Upper lobe of left lung (tissue), 6 donors: ENCODE measurements around the gene BTBD9. TPM values are rescaled to one million over a fixed set of nuclear protein-coding genes. Genes with fewer than 3 reads are reported as not detected.

Experiments
- ATAC-seq, 2 donors: fragments of 200-7000 bp; cut with Tn5 transposase; one replicate each; pipeline ENCODE4 v1.9.1; 2022; ENCODE audit warnings: mild to moderate bottlenecking in 2 of 2, moderate library complexity in 2 of 2; ENCODE audit not compliant: low FRiP score in 2 of 2
- DNase-seq, 2 donors: peaks; one replicate each; pipeline ENCODE4 v3.0.0-alpha.2; 2019 to 2020
- H3K27ac ChIP-seq, 4 donors: fragments of 200-600 bp; sonication (generic); one replicate each; pipeline ENCODE4 v1.5.1; 2016 to 2019
- H3K27me3 ChIP-seq, 4 donors: fragments of 200-600 bp; sonication (generic); one replicate each; pipeline ENCODE4 v1.5.1; 2017 to 2019
- H3K36me3 ChIP-seq, 4 donors: fragments of 200-600 bp; sonication (generic); one replicate each; pipeline ENCODE4 v1.5.1; 2016 to 2019
- H3K4me1 ChIP-seq, 4 donors: fragments of 200-600 bp; sonication (generic); one replicate each; pipeline ENCODE4 v1.5.1; 2018 to 2019
- H3K4me3 ChIP-seq, 4 donors: fragments of 200-600 bp; sonication (generic); one replicate each; pipeline ENCODE4 v1.5.1; 2017 to 2019; ENCODE audit warnings: mild to moderate bottlenecking in 2 of 4, moderate library complexity in 1 of 4
- H3K9me3 ChIP-seq, 4 donors: fragments of 200-600 bp; sonication (generic); one replicate each; pipeline ENCODE4 v1.5.1; 2018 to 2019
- EP300 ChIP-seq, 4 donors: sonication (generic); formaldehyde crosslinking; IDR thresholded peaks; one replicate each; pipeline ENCODE4 v1.5.1; 2017; ENCODE audit warnings: antibody characterized with exemption in 4 of 4, control low read depth in 2 of 4
- POLR2A ChIP-seq, 4 donors: fragments of 450-650 bp; IDR thresholded peaks; one replicate each; pipeline ENCODE4 v1.5.1; 2016 to 2017; ENCODE audit warnings: antibody characterized with exemption in 4 of 4, mild to moderate bottlenecking in 2 of 4
- POLR2AphosphoS5 ChIP-seq, 2 donors: sonication (generic); formaldehyde crosslinking; IDR thresholded peaks; one replicate each; pipeline ENCODE4 v1.5.1; 2017; ENCODE audit warnings: antibody characterized with exemption in 2 of 2
- WGBS, 2 donors: methylation state at CpG; one replicate each; pipeline ENCODE4 v1.1.5; 2017 to 2018; 5-methylcytosine and 5-hydroxymethylcytosine counted together
- total RNA-seq, 6 donors: library from RNA; depleted of rRNA in 4 of 6; stranded (reverse); fragments of >200 nt in 4 of 6; gene quantifications; one replicate each; pipeline versions ENCODE4 v1.1.0 to v1.2.1, GENCODE V29; 2016 to 2021
- TF ChIP-seq, protein P1 (sequence below), 6 experiments: fragments of 450-650 bp in 4 of 6; fragments of 200-600 bp in 2 of 6; sonication (generic) in 2 of 6; IDR thresholded peaks; one replicate each; pipeline ENCODE4 v1.5.1; 2016 to 2019; ENCODE audit warnings: antibody characterized with exemption in 6 of 6
- donor health status: DM: no; HTN: no; CAD: no; lungs with moderate emphysema.
- donor health status: DM: no; HTN: yes; CAD: no; lungs with severe emphysema.

The BTBD9 gene
- total RNA-seq, 6 donors from 2014 or later, result 18.2 to 60.8 (median 44.9) TPM

DNA sequence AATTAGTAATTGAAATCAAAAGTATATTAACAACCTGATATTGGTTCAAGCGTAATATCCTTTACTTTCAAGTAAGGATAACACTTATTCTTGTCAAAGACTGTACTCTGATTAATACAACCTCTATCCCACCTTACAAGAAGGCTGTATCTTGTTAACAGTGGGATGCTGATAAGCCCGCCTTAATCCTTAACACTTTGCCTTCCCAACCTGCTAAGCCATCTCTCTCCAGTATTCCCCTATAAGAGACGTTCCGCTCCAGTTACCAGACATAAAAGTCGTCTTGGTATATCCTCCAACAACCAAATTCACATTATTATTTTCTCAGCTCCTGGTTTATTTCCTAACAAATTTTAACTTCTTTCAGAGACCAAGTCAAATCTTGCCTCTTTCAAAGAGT lies 2.0 kb downstream of the BTBD9 start:
- no peaks in the 10 kb centered on the region for H3K36me3 ChIP-seq
- H3K4me1 ChIP-seq, result peaks cover 9 to 41% (median 26%) of the 10 kb centered on the region in 4 donors
- TF ChIP-seq POLR2AphosphoS5 (IDR thresholded peaks at IDR 0.05), result no peak
- TF ChIP-seq, protein P1, sequence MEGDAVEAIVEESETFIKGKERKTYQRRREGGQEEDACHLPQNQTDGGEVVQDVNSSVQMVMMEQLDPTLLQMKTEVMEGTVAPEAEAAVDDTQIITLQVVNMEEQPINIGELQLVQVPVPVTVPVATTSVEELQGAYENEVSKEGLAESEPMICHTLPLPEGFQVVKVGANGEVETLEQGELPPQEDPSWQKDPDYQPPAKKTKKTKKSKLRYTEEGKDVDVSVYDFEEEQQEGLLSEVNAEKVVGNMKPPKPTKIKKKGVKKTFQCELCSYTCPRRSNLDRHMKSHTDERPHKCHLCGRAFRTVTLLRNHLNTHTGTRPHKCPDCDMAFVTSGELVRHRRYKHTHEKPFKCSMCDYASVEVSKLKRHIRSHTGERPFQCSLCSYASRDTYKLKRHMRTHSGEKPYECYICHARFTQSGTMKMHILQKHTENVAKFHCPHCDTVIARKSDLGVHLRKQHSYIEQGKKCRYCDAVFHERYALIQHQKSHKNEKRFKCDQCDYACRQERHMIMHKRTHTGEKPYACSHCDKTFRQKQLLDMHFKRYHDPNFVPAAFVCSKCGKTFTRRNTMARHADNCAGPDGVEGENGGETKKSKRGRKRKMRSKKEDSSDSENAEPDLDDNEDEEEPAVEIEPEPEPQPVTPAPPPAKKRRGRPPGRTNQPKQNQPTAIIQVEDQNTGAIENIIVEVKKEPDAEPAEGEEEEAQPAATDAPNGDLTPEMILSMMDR (IDR thresholded peaks at IDR 0.05), result no peak
- no peak for TF ChIP-seq EP300 (IDR thresholded peaks at IDR 0.05)
- no peak for TF ChIP-seq POLR2A (IDR thresholded peaks at IDR 0.05)
- WGBS, 2 donors, result 87 to 90% methylated on average over 5 of the region's 5 CpGs
- no peaks in the 10 kb centered on the region for H3K27me3 ChIP-seq
- peak overlapping the region in 1 of 4 donors; percentile 92 for H3K4me3 ChIP-seq
- DNase-seq, result no peak
- ATAC-seq, result no peak
- no peaks in the 10 kb centered on the region for H3K9me3 ChIP-seq
- H3K27ac ChIP-seq, result peak overlapping the region in 1 of 4 donors; percentile 92

DNA sequence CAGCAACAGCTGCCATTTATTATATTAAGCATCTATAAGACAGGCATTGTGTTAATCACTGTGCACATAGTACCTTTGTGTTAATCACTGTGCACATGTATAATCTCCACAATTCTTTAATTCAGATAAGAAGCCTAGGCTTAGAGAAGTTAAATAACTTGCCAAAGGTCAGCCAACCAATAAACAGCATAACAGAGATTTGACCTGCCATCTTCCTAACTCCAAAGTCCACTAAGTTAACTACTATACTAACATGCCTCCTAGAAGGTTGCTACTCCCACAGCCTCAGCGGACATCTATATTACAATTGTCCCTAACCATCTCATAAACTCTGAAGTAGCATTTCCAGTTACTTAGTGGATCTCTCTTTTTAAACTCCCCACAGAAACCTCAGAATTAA lies 3.7 kb downstream of the BTBD9 start:
- WGBS, 2 donors, result 84 to 100% methylated on average over 1 of the region's 1 CpG
- DNase-seq (no peak), ATAC-seq (no peak)
- TF ChIP-seq POLR2A (IDR thresholded peaks at IDR 0.05) (no peak), EP300 (IDR thresholded peaks at IDR 0.05) (no peak), POLR2AphosphoS5 (IDR thresholded peaks at IDR 0.05) (no peak)
- TF ChIP-seq, protein P1 (IDR thresholded peaks at IDR 0.05), result no peak
- Histone ChIP-seq H3K27me3 (no peaks in the 10 kb centered on the region), H3K4me3 (no peak overlapping the region), H3K36me3 (no peaks in the 10 kb centered on the region), H3K4me1 (peaks cover 9 to 39% (median 22%) of the 10 kb centered on the region in 4 donors), H3K27ac (no peak overlapping the region), H3K9me3 (no peaks in the 10 kb centered on the region)

GRCh38 chr6:38634518-38634917 lies 5.2 kb downstream of the BTBD9 start:
- Histone ChIP-seq H3K4me3 (no peak overlapping the region), H3K36me3 (no peaks in the 10 kb centered on the region), H3K9me3 (no peaks in the 10 kb centered on the region), H3K27ac (peak overlapping the region in 1 of 4 donors; percentile 13), H3K27me3 (no peaks in the 10 kb centered on the region), H3K4me1 (peaks cover 5 to 31% (median 15%) of the 10 kb centered on the region in 4 donors)
- no peak for DNase-seq
- TF ChIP-seq EP300 (IDR thresholded peaks at IDR 0.05) (no peak), POLR2A (IDR thresholded peaks at IDR 0.05) (no peak), POLR2AphosphoS5 (IDR thresholded peaks at IDR 0.05) (no peak)
- TF ChIP-seq, protein P1 (IDR thresholded peaks at IDR 0.05), result no peak
- WGBS, 2 donors, result 68 to 85% methylated on average over 1 of the region's 1 CpG
- no peak for ATAC-seq

DNA sequence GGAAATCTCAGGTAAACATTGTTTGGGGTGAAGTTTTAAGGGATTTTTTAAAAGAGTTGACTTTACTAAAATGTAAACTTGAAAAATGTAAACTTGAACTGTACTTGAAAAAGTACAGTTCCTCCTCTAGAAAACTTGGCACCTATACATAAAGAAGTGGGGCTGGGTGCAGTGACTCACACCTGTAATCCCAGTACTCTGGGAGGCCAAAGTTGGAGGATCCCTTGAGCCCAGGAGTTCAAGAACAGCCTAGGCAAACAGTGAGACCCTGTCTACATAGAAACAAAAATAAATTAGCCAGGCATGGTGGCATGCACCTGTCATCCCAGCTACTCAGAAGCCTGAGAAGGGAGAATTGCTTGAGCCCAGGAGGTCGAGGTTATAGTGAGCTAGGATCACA lies 7.2 kb downstream of the BTBD9 start:
- TF ChIP-seq POLR2A (IDR thresholded peaks at IDR 0.05) (no peak), EP300 (IDR thresholded peaks at IDR 0.05) (no peak), POLR2AphosphoS5 (IDR thresholded peaks at IDR 0.05) (no peak)
- TF ChIP-seq, protein P1 (IDR thresholded peaks at IDR 0.05), result no peak

GRCh38 chr6:38631186-38631783 lies 8.4 kb downstream of the BTBD9 start:
- ATAC-seq (no peak), DNase-seq (no peak)
- no peak overlapping the region for H3K4me3 ChIP-seq
- peaks cover 3 to 13% (median 9%) of the 10 kb centered on the region in 4 donors for H3K4me1 ChIP-seq
- no peaks in the 10 kb centered on the region for H3K9me3 ChIP-seq
- H3K27me3 ChIP-seq, result no peaks in the 10 kb centered on the region
- WGBS, 2 donors, result 81 to 91% methylated on average over 3 of the region's 3 CpGs
- no peak overlapping the region for H3K27ac ChIP-seq
- no peaks in the 10 kb centered on the region for H3K36me3 ChIP-seq
- no peak for TF ChIP-seq EP300 (IDR thresholded peaks at IDR 0.05)
- TF ChIP-seq POLR2AphosphoS5 (IDR thresholded peaks at IDR 0.05), result no peak

More for the DNA sequence above, 7.2 kb downstream of the BTBD9 start:
- ATAC-seq (no peak), DNase-seq (peak in 1 of 2 donors; percentile 37)
- Histone ChIP-seq H3K27ac (no peak overlapping the region), H3K9me3 (no peaks in the 10 kb centered on the region), H3K27me3 (no peaks in the 10 kb centered on the region), H3K36me3 (no peaks in the 10 kb centered on the region), H3K4me1 (peaks cover 0 to 19% (median 9%) of the 10 kb centered on the region in 4 donors), H3K4me3 (no peak overlapping the region)
- 62 to 76% methylated on average over 1 of the region's 1 CpG for WGBS, 2 donors
